Pancreas (tissue), 10 donors: ENCODE results near the gene CENPK. TPM values are rescaled to one million over a fixed set of nuclear protein-coding genes. Genes with fewer than 3 reads are reported as not detected.
A peak's percentile ranks its signal among the peaks of the same experiment; 100 is the strongest.

Source experiments
- ATAC-seq, 4 donors: fragments of 200-7000 bp; cut with Tn5 transposase; one replicate each; pipeline versions ENCODE4 v1.8.0 to v1.9.1; 2020; ENCODE audit warnings: mild to moderate bottlenecking in 4 of 4, moderate library complexity in 4 of 4
- DNase-seq, 6 donors: peaks; one replicate each; pipeline ENCODE4 v3.0.0-alpha.2; 2020
- FAIRE-seq: peaks from 2 replicates; lab custom pipeline; 2012; peaks lifted over from hg19 to GRCh38; lab: Jason Lieb, UNC
- H3K27ac ChIP-seq, 4 donors: fragments of 200-600 bp; sonication (generic); 1 replicate in 3 of 4; 2 replicates in 1 of 4; pipeline versions ENCODE4 v1.5.0 to v1.8.0; 2020
- H3K27me3 ChIP-seq, 4 donors: fragments of 200-600 bp; one replicate each; pipeline ENCODE4 v1.8.0; 2021
- H3K36me3 ChIP-seq, 3 donors: fragments of 200-600 bp; sonication (generic) in 1 of 3; one replicate each; pipeline versions ENCODE4 v1.5.0 to v1.8.0; 2020 to 2021
- H3K4me1 ChIP-seq, 3 donors: fragments of 200-600 bp; one replicate each; pipeline ENCODE4 v1.8.0; 2021
- H3K4me3 ChIP-seq, 4 donors: fragments of 200-600 bp; sonication (generic) in 2 of 4; one replicate each; pipeline versions ENCODE4 v1.5.0 to v1.8.0; 2020 to 2021
- H3K9me3 ChIP-seq, 4 donors: fragments of 200-600 bp; one replicate each; pipeline ENCODE4 v1.8.0; 2021
- CTCF ChIP-seq, 4 donors: fragments of 200-600 bp; sonication (generic) in 3 of 4; IDR thresholded peaks; one replicate each; pipeline versions ENCODE4 v1.5.0 to v1.8.0; 2021; ENCODE audit warnings: antibody characterized with exemption in 4 of 4
- WGBS, 2 donors: extraction: QIAGEN DNeasy Blood & Tissue Kit; methylation state at CpG; one replicate each; pipeline ENCODE4 v1.1.7; 2013; 5-methylcytosine and 5-hydroxymethylcytosine counted together
- intact Hi-C, 3 donors: fragments of 100-400 bp; cut with DNase I; formaldehyde crosslinking; loops; one replicate each; pipeline versions ENCODE4 v1.11.1 to v1.14.2; 2022
- polyA plus RNA-seq, 2 donors: library from polyadenylated mRNA; stranded (reverse); fragments of 200-250 nt; gene quantifications; one replicate each; pipeline ENCODE4 v1.2.3, GENCODE V29; 2013
- total RNA-seq, 6 donors: library from RNA; stranded (reverse); fragmentation: NEBNext Ultra II Directional in 4 of 6; extraction: Animal tissue kit (Norgen Biotek cat#: 25700) in 4 of 6; gene quantifications; one replicate each; pipeline versions ENCODE4 v1.2.1 to v1.2.4, GENCODE V29; 2021 to 2023
- donor health status: healthy with polysubstance abuse.
- donor health status: DM: no; HTN: no; CAD: no; lungs with moderate emphysema.
- donor health status: DM: no; HTN: no; CAD: no.
- donor health status: control.
- donor health status: control.
- donor health status: Bipolar disorder and iron deficiency.
- donor health status: DM: yes; HTN: yes; CAD: no.
- donor health status: DM: no; HTN: no; CAD: no.
- donor health status: DM: no; HTN: no; CAD: no.
- donor health status: DM: yes; HTN: yes; CAD: no.

The CENPK gene
- total and polyA plus RNA-seq, 8 donors = 0.28 to 1.3 (median 0.61) TPM

- WGBS, 2 donors = 80 to 92% methylated on average over 13 to 28 of the region's 28 CpGs
- peak in 2 of 6 donors; percentile 55 to 66 for DNase-seq
- no peak for FAIRE-seq
Observed at GRCh38 chr5:65485405-65485804, 77.6 kb downstream of the CENPK start.

GRCh38 chr5:65483546-65484346 lies 79.2 kb downstream of the CENPK start:
- peak in 3 of 4 donors; percentile 12 to 40 (median 32) for TF ChIP-seq CTCF (IDR thresholded peaks at IDR 0.05)
- Histone ChIP-seq H3K4me3 (peak overlapping the region in 3 of 4 donors; percentile 30 to 44 (median 39)), H3K9me3 (no peaks in the 10 kb centered on the region), H3K4me1 (peaks cover 4 to 14% (median 13%) of the 10 kb centered on the region in 3 donors), H3K27me3 (no peaks in the 10 kb centered on the region), H3K36me3 (no peaks in the 10 kb centered on the region), H3K27ac (peak overlapping the region in 2 of 4 donors; percentile 81 to 87)
- FAIRE-seq (peak; percentile 89), DNase-seq (no peak), ATAC-seq (peak; percentile 64 to 83 (median 76))
- WGBS, 2 donors = 9 to 10% methylated on average over 3 of the region's 3 CpGs
- intact Hi-C loops = loop anchor here in 1 of 3 donors (5.0 to 10.0 kb wide), 2 partner anchors 381 to 669 kb away; no protein-coding TSS in a partner anchor

More at GRCh38 chr5:65485405-65485804, 77.6 kb downstream of the CENPK start:
- intact Hi-C loops = loop anchor here in 1 of 3 donors (10.0 kb wide), 1 partner anchor 671 kb away; no protein-coding TSS in a partner anchor
- H3K9me3 ChIP-seq = no peaks in the 10 kb centered on the region
- ATAC-seq = no peak
- no peak overlapping the region for H3K27ac ChIP-seq
- no peaks in the 10 kb centered on the region for H3K27me3 ChIP-seq
- H3K4me1 ChIP-seq = peaks cover 4 to 13% (median 11%) of the 10 kb centered on the region in 3 donors
- TF ChIP-seq CTCF (IDR thresholded peaks at IDR 0.05) = no peak
- H3K4me3 ChIP-seq = no peak overlapping the region
- H3K36me3 ChIP-seq = no peaks in the 10 kb centered on the region

- ATAC-seq = peak; percentile 55 to 84 (median 74)
- intact Hi-C loops = loop anchor here in 1 of 3 donors (5.0 to 10.0 kb wide), 2 partner anchors 381 to 668 kb away; no protein-coding TSS in a partner anchor
- FAIRE-seq = no peak
- Histone ChIP-seq H3K27me3 (no peaks in the 10 kb centered on the region), H3K4me1 (peaks cover 4 to 14% (median 13%) of the 10 kb centered on the region in 3 donors), H3K9me3 (no peaks in the 10 kb centered on the region), H3K36me3 (no peaks in the 10 kb centered on the region), H3K4me3 (peak overlapping the region; percentile 30 to 44 (median 36)), H3K27ac (peak overlapping the region; percentile 14 to 87 (median 64))
- 0% methylated on average over 12 of the region's 12 CpGs for WGBS, 2 donors
- DNase-seq = peak in 1 of 6 donors; percentile 34
- no peak for TF ChIP-seq CTCF (IDR thresholded peaks at IDR 0.05)
Observed at GRCh38 chr5:65482736-65483545, 80.0 kb downstream of the CENPK start.

GRCh38 chr5:65482296-65482735 lies 80.7 kb downstream of the CENPK start:
- FAIRE-seq = no peak
- H3K4me3 ChIP-seq = peak overlapping the region; percentile 30 to 44 (median 36)
- intact Hi-C loops = loop anchor here in 1 of 3 donors (5.0 to 10.0 kb wide), 2 partner anchors 380 to 668 kb away; no protein-coding TSS in a partner anchor
- WGBS, 2 donors = 1% methylated on average over 6 of the region's 6 CpGs
- peak; percentile 5 to 33 (median 26) for ATAC-seq
- H3K4me1 ChIP-seq = peaks cover 4 to 14% (median 13%) of the 10 kb centered on the region in 3 donors
- no peak for DNase-seq
- no peaks in the 10 kb centered on the region for H3K36me3 ChIP-seq
- H3K27ac ChIP-seq = peak overlapping the region; percentile 14 to 87 (median 64)
- TF ChIP-seq CTCF (IDR thresholded peaks at IDR 0.05) = no peak
- H3K9me3 ChIP-seq = no peaks in the 10 kb centered on the region
- H3K27me3 ChIP-seq = no peaks in the 10 kb centered on the region
